Smooth muscle cell of the brain vasculature (primary cell): ENCODE data around the gene LRRIQ4.
A peak's percentile ranks its signal among the peaks of the same experiment; 100 is the strongest.

Experiments
- DNase-seq: peaks from one replicate; pipeline ENCODE4 v3.0.0-alpha.2; 2012; ENCODE audit warnings: low read depth, low spot score

Gene LRRIQ4

GRCh38 chr3:169812332-169813235 lies at the start of gene LRRIQ4, which contains the start of gene LRRC34:
TSS of gene LRRIQ4 (plus strand) at chr3:169812870. CDS start at chr3:169821922, 9,052 bp downstream.
TSS of gene LRRC34 (minus strand) at chr3:169812904. CDS start at chr3:169812548, 356 bp downstream.
- DNase-seq, result peak; percentile 46

- DNase-seq, result no peak
These were observed 48.3 kb upstream of the LRRIQ4 start for GRCh38 chr3:169764312-169764881.

- peak; percentile 81 for DNase-seq
These were observed 47.6 kb upstream of the LRRIQ4 start, which contains the start of gene TERC for GRCh38 chr3:169764882-169765612. TSS of gene TERC (minus strand) at chr3:169765060.

- DNase-seq, result no peak
These were observed 43.1 kb upstream of the LRRIQ4 start, which contains the start of gene ACTRT3 for GRCh38 chr3:169769287-169770181. TSS of gene ACTRT3 (minus strand) at chr3:169769561. CDS start at chr3:169769520, 41 bp downstream.

GRCh38 chr3:169771497-169772304 lies 41.0 kb upstream of the LRRIQ4 start:
- DNase-seq, result peak; percentile 67

GRCh38 chr3:169772305-169772896 lies 40.3 kb upstream of the LRRIQ4 start:
- peak; percentile 58 for DNase-seq

GRCh38 chr3:169772897-169773816 lies 39.5 kb upstream of the LRRIQ4 start, which contains the start of gene MYNN:
TSS of gene MYNN (plus strand) at chr3:169773396. CDS start at chr3:169774296, 900 bp downstream.
- peak; percentile 62 for DNase-seq

- no peak for DNase-seq
These were observed 38.5 kb upstream of the LRRIQ4 start for GRCh38 chr3:169774186-169774585.

GRCh38 chr3:169777822-169778221 lies 34.8 kb upstream of the LRRIQ4 start:
- DNase-seq, result no peak

GRCh38 chr3:169780742-169781141 lies 31.9 kb upstream of the LRRIQ4 start:
- no peak for DNase-seq

GRCh38 chr3:169781209-169781855 lies 31.3 kb upstream of the LRRIQ4 start:
- DNase-seq, result no peak

GRCh38 chr3:169787120-169787519 lies 25.6 kb upstream of the LRRIQ4 start:
- no peak for DNase-seq

- DNase-seq, result no peak
These were observed 24.9 kb upstream of the LRRIQ4 start for GRCh38 chr3:169787791-169788190.

- no peak for DNase-seq
These were observed 22.5 kb upstream of the LRRIQ4 start for GRCh38 chr3:169790219-169790618.

GRCh38 chr3:169790687-169791429 lies 21.8 kb upstream of the LRRIQ4 start:
- DNase-seq, result no peak

- DNase-seq, result no peak
These were observed 20.3 kb upstream of the LRRIQ4 start for GRCh38 chr3:169792359-169792758.

- DNase-seq, result no peak
These were observed 8.0 kb upstream of the LRRIQ4 start for GRCh38 chr3:169804681-169805080.
